BJ (cell line): ENCODE measurements around the gene TMEM169. TPM values are rescaled to one million over a fixed set of nuclear protein-coding genes. Genes with fewer than 3 reads are reported as not detected.

Experiments
- CTCF ChIA-PET: fragments of 350-600 bp; formaldehyde crosslinking; extraction: SDS; loops from one replicate; lab custom pipeline; 2021; ENCODE audit warnings: antibody characterized with exemption, inconsistent platforms; lab: Yijun Ruan, JAX
- POLR2A ChIA-PET: fragments of 300-600 bp; sonication (Branson Sonifier 250); formaldehyde crosslinking; extraction: SDS; loops from one replicate; lab custom pipeline; 2021; ENCODE audit warnings: antibody characterized with exemption; lab: Charles Lee
- DNase-seq: peaks from one replicate; pipeline ENCODE4 v3.0.0-alpha.2; 2011; ENCODE audit warnings: low read depth
- H3K27me3 ChIP-seq: 2 replicates; pipeline ENCODE4 v1.6.0; 2011; ENCODE audit warnings: low read length; ENCODE audit not compliant: control insufficient read depth, insufficient read depth
- H3K36me3 ChIP-seq: 2 replicates; pipeline ENCODE4 v1.5.1; 2011; ENCODE audit warnings: low read length; ENCODE audit not compliant: control insufficient read depth, insufficient read depth
- H3K4me3 ChIP-seq: 2 replicates; pipeline ENCODE4 v1.5.1; 2011; ENCODE audit warnings: low read depth, mild to moderate bottlenecking, control low read depth, low read length
- polyA plus RNA-seq: library from polyadenylated mRNA; depleted of rRNA; stranded (reverse); fragments of >200 nt; gene quantifications from 2 replicates; pipeline ENCODE4 v1.2.3, GENCODE V29; 2011
- TF ChIP-seq, protein P1 (sequence below): IDR thresholded peaks from 2 replicates; pipeline ENCODE4 v1.5.1; 2011; ENCODE audit warnings: low read depth, mild to moderate bottlenecking, control low read depth, inconsistent platforms, low read length, moderate library complexity; ENCODE audit not compliant: insufficient read depth

TMEM169 gene
- polyA plus RNA-seq, 1 experiment = 0.10 TPM

DNA sequence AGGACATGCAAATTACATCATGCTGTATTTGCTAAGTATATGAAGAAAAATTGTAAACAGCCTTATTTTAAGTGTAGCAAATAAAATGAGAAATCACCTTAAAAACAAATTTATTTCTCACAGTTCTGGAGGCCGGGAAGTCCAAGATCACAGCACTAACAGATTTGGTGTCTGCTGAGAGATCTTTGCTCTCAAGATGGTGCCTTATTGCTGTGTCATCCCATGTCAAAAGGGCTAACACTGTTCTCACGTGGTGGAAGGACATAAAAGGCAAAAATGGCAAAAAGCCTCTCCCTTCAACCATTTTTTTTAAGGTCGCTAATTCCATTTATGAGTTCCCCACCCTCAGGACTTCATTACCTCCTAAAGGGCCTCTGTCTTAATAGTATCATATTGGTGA lies 39.5 kb downstream of the TMEM169 start:
- Histone ChIP-seq H3K4me3 (no peak overlapping the region), H3K36me3 (peaks cover 13% of the 10 kb centered on the region), H3K27me3 (no peaks in the 10 kb centered on the region)
- ChIA-PET CTCF (interaction anchor here (0.6 kb wide), 1 partner anchor 328 kb away, joined by 3 read pairs; no protein-coding TSS in a partner anchor), POLR2A (no interaction called here)
- DNase-seq = no peak
- TF ChIP-seq, protein P1, sequence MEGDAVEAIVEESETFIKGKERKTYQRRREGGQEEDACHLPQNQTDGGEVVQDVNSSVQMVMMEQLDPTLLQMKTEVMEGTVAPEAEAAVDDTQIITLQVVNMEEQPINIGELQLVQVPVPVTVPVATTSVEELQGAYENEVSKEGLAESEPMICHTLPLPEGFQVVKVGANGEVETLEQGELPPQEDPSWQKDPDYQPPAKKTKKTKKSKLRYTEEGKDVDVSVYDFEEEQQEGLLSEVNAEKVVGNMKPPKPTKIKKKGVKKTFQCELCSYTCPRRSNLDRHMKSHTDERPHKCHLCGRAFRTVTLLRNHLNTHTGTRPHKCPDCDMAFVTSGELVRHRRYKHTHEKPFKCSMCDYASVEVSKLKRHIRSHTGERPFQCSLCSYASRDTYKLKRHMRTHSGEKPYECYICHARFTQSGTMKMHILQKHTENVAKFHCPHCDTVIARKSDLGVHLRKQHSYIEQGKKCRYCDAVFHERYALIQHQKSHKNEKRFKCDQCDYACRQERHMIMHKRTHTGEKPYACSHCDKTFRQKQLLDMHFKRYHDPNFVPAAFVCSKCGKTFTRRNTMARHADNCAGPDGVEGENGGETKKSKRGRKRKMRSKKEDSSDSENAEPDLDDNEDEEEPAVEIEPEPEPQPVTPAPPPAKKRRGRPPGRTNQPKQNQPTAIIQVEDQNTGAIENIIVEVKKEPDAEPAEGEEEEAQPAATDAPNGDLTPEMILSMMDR = no peak

DNA sequence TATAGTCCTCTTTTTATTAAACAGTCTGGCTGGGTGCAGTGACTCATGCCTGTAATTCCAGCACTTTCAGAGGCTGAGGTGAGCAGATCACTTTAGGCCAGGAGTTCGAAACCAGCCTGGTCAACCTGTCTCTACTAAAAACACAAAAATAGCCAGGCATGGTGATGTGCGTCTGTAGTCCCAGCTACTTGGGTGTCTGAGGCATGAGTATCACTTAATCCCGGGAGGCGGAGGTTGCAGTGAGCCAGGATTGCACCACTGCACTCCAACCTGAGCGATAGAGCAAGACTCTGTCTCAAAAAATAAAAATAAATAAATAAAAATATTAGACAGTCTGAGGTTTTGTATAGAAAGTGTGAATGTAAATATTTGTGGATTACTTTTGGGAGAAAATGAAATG lies 45.2 kb downstream of the TMEM169 start:
- Histone ChIP-seq H3K4me3 (no peak overlapping the region), H3K27me3 (no peaks in the 10 kb centered on the region), H3K36me3 (peaks cover 10% of the 10 kb centered on the region)
- POLR2A ChIA-PET = no interaction called here
- CTCF ChIA-PET = interaction anchor here (0.7 kb wide), 1 partner anchor 33 kb away, joined by 4 read pairs; no protein-coding TSS in a partner anchor
- TF ChIP-seq, protein P1 = no peak
- DNase-seq = no peak

DNA sequence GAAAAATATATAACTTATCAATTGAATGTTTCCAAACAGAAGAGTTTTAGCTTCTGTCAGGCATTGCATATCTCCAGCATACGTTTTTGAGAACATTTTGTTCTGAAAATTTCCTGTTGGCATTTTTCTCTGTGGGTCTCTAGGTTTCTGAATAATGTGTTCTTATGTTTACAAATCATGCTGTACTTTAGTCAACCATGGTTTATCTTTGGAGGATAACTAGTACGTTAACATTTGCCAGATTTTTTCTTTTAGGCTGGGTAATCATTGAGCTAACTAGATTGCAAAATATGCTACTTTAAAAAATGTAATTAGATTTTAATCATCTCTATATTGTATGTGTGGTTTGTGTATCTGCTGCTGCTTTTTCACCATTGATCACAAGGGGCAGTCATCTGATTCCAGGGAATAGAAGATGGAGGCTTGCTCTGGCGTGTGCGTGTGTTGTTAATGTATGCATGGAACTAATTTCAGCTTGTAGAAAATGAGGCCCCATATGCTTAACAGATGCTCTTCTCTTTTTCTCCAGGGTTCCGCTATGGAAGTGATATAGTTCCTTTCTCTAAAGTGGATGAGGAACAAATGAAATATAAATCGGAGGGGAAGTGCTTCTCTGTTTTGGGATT lies 48.7 kb downstream of the TMEM169 start:
- POLR2A ChIA-PET = no interaction called here
- Histone ChIP-seq H3K36me3 (peaks cover 11% of the 10 kb centered on the region), H3K27me3 (no peaks in the 10 kb centered on the region), H3K4me3 (no peak overlapping the region)
- TF ChIP-seq, protein P1 = peak; percentile 26; the same call in 1 of the 2 replicates
- no peak for DNase-seq
- CTCF ChIA-PET = interaction anchor here (0.7 to 2.9 kb wide), 3 partner anchors 12 to 18 kb away, joined by 3 to 10 read pairs (median 5); no protein-coding TSS in a partner anchor

DNA sequence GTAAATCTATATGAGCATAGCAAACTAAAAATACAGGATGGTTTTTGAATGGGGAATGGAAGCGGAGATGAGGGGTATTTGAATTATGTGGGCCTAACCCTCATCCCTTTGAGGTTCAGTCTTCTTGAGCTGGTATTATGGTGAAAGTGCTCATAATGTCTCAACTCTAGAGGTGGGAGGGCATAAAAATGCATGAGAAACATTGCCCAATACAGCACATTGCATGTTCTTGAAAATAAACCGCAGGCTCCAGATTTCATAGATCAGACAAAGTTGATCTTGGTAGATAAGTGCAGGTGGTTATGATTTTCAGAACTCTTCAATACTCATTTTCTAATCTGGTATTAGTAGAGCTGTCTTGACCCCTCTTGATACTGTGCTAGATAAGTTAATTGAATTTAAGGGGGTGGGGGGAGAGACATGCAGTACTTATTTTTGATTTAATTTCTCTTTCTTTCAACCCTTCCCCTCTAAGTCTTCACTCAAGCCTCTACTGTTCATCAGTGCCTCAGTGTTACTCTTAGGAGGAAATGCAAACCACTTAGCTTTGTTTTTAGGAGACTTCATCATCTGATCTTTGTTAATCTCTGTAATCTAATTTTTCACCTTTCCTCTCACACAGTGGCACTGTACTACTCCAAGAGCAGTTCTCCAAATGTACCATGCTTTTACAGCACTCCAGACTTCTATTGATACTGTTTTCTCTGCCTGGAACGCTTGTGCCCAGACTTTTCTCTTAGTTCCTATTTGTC lies 49.6 kb downstream of the TMEM169 start:
- Histone ChIP-seq H3K36me3 (peaks cover 11% of the 10 kb centered on the region), H3K27me3 (no peaks in the 10 kb centered on the region), H3K4me3 (no peak overlapping the region)
- CTCF ChIA-PET = interaction anchor here (1.1 to 2.9 kb wide), 3 partner anchors 11 to 100 kb away, joined by 3 to 10 read pairs (median 5); no protein-coding TSS in a partner anchor
- TF ChIP-seq, protein P1 = no peak
- POLR2A ChIA-PET = no interaction called here
- no peak for DNase-seq

DNA sequence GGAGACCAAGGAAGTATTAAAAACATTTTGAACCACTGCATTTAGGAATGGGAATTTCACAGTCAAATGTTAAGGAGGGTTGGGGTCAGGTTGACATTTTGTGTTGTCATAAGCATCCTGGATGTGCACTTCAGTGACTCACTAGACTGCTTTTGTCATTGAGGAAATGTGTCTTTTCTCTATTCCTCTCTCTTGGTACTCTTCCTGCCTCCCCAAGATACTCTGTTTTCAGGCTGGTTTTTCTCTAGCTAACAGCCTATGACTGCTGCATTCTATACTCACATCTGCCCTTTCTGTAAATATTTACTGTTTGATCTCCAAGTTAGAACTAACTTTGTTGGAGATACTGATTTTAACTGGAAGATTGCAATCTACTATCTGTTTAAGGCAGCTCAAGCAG lies 50.9 kb downstream of the TMEM169 start:
- Histone ChIP-seq H3K36me3 (peaks cover 12% of the 10 kb centered on the region), H3K27me3 (no peaks in the 10 kb centered on the region), H3K4me3 (no peak overlapping the region)
- ChIA-PET CTCF (interaction anchor here (0.7 kb wide), 1 partner anchor 22 kb away, joined by 3 read pairs; no protein-coding TSS in a partner anchor), POLR2A (no interaction called here)
- no peak for DNase-seq
- TF ChIP-seq, protein P1 = no peak
